Measurements from ENCODE around the gene HEATR9. TPM values are rescaled to one million over a fixed set of nuclear protein-coding genes. Genes with fewer than 3 reads are reported as not detected.

The HEATR9 gene
- total RNA-seq, 1 donor from 2014 or later = not detected

- peak; percentile 25 for ATAC-seq
- no peak for DNase-seq
- intact Hi-C loops (cut with micrococcal nuclease) = no loop called here
These were observed 2.5 kb upstream of the HEATR9 start for GRCh38 chr17:35870906-35871819.

GRCh38 chr17:35867574-35867973 lies 1.1 kb downstream of the HEATR9 start:
- ATAC-seq (no peak), DNase-seq (no peak)
- intact Hi-C loops (cut with micrococcal nuclease) = no loop called here

- DNase-seq (no peak), ATAC-seq (no peak)
- intact Hi-C loops (cut with micrococcal nuclease) = no loop called here
These were observed 2.2 kb downstream of the HEATR9 start for GRCh38 chr17:35866341-35866950.

GRCh38 chr17:35865412-35866340 lies 3.0 kb downstream of the HEATR9 start:
- intact Hi-C loops (cut with micrococcal nuclease) = no loop called here
- DNase-seq = no peak
- ATAC-seq = no peak

GRCh38 chr17:35864853-35865252 lies 3.8 kb downstream of the HEATR9 start:
- DNase-seq = no peak
- intact Hi-C loops (cut with micrococcal nuclease) = no loop called here
- no peak for ATAC-seq

GRCh38 chr17:35856603-35857002 lies 12.1 kb downstream of the HEATR9 start:
- no peak for ATAC-seq
- intact Hi-C loops (cut with micrococcal nuclease) = no loop called here
- DNase-seq = no peak

GRCh38 chr17:35855965-35856364 lies 12.7 kb downstream of the HEATR9 start:
- intact Hi-C loops (cut with micrococcal nuclease) = no loop called here
- no peak for DNase-seq
- no peak for ATAC-seq

GRCh38 chr17:35849469-35850348 lies 19.0 kb downstream of the HEATR9 start:
- DNase-seq = no peak
- intact Hi-C loops (cut with micrococcal nuclease) = no loop called here
- peak; percentile 50 for ATAC-seq

- DNase-seq (no peak), ATAC-seq (peak; percentile 53)
- intact Hi-C loops (cut with micrococcal nuclease) = no loop called here
These were observed 20.9 kb downstream of the HEATR9 start for GRCh38 chr17:35847633-35848373.

- intact Hi-C loops (cut with micrococcal nuclease) = no loop called here
- DNase-seq = no peak
- no peak for ATAC-seq
These were observed 21.7 kb downstream of the HEATR9 start for GRCh38 chr17:35847006-35847405.

GRCh38 chr17:35846055-35846809 lies 22.5 kb downstream of the HEATR9 start:
- no peak for ATAC-seq
- intact Hi-C loops (cut with micrococcal nuclease) = no loop called here
- DNase-seq = no peak

- no peak for ATAC-seq
These were observed 24.1 kb downstream of the HEATR9 start for GRCh38 chr17:35844547-35844946.

GRCh38 chr17:35843698-35844097 lies 25.0 kb downstream of the HEATR9 start:
- ATAC-seq (no peak), DNase-seq (no peak)
- intact Hi-C loops (cut with micrococcal nuclease) = no loop called here

More at GRCh38 chr17:35844547-35844946, 24.1 kb downstream of the HEATR9 start:
- intact Hi-C loops (cut with micrococcal nuclease) = no loop called here
- DNase-seq = no peak

- DNase-seq = no peak
- no peak for ATAC-seq
- intact Hi-C loops (cut with micrococcal nuclease) = no loop called here
These were observed 26.5 kb downstream of the HEATR9 start for GRCh38 chr17:35842239-35842638.

GRCh38 chr17:35841505-35841904 lies 27.2 kb downstream of the HEATR9 start:
- no peak for ATAC-seq
- intact Hi-C loops (cut with micrococcal nuclease) = no loop called here
- DNase-seq = no peak

- ATAC-seq (no peak), DNase-seq (no peak)
- intact Hi-C loops (cut with micrococcal nuclease) = no loop called here
These were observed 27.6 kb downstream of the HEATR9 start for GRCh38 chr17:35841101-35841500.

- DNase-seq = no peak
- intact Hi-C loops (cut with micrococcal nuclease) = no loop called here
- ATAC-seq = peak; percentile 64
These were observed 43.5 kb downstream of the HEATR9 start for GRCh38 chr17:35825206-35825605.
